CD4-positive, alpha-beta T cell treated with Interferon gamma for 1 hour (primary cell): ENCODE measurements around the gene PRR35.

Experiments
- DNase-seq: peaks from one replicate; pipeline ENCODE4 v3.0.0-alpha.2; 2020

Gene PRR35

DNA sequence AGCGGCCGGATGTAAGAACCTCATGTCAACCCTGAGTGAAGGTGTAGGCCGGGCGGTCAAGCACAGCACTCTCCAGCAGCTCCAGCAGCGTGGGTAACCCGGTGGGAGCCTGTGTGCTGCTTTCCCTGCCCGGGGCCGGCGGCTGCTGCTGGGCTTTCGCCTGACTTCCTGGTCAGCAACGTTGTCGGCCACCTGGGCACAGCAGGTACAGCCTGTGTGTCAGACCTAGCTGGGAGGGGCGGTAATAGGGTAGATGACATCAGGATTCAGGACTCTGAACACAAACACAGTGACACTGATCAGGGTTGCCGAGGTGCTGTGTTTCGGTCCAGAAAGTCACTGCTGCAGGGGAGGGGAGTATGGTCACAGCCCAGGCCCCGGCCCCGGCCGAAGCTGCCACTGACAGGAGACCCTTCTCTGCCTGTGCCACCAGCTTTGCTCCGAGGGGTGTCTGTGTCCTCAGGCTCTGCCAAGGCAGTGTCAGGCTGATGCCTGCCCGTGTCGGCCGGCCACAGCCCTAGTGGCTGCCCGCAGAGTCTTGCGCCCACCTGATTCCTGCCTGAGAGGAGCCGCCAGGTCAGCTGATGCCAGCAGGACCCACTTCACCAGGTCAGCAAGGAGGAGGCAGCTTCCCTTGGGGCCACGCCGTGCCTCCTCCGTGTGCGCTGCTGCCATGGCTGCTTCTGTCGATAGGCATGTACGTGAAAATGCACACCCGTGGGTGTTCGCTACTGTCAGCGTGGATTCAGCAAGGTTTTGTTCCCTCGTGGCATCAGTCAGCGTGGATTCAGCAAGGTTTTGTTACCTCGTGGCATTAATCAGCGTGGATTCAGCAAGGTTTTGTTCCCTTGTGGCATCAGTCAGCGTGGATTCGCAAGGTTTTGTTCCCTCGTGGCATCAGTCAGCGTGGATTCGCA, 38.9 kb downstream of the PRR35 start:
- DNase-seq: no peak

GRCh38 chr16:600781-601180, 40.6 kb downstream of the PRR35 start:
- no peak for DNase-seq

GRCh38 chr16:603933-604332, 43.7 kb downstream of the PRR35 start:
- no peak for DNase-seq

GRCh38 chr16:606656-607307, 46.6 kb downstream of the PRR35 start:
- DNase-seq: no peak

- DNase-seq: no peak
Measured at GRCh38 chr16:608019-608418, 47.8 kb downstream of the PRR35 start.

DNA sequence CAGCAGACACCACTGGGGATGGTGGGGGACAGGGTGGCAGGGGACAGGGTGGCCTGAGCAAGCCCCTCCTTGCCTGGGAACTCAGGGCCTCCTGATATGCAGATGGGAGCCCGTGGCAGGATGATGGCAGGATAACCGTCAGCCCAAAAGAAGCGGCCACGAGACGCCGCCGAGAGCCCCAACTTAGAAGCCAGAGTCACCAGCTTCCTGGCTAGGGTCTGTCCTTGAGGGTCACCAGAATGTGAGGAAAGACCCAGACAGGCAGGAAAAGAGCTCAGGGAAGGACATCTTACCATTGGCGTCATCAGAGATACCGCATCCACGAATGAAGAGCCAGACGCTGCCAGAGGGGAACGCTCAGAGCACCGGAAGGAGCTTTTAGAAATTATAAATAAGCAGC, 49.1 kb downstream of the PRR35 start:
- DNase-seq: no peak

- DNase-seq: no peak
Measured at GRCh38 chr16:609984-610383, 49.8 kb downstream of the PRR35 start.

- peak; percentile 38 for DNase-seq
Measured at GRCh38 chr16:610513-611381, 50.6 kb downstream of the PRR35 start.

DNA sequence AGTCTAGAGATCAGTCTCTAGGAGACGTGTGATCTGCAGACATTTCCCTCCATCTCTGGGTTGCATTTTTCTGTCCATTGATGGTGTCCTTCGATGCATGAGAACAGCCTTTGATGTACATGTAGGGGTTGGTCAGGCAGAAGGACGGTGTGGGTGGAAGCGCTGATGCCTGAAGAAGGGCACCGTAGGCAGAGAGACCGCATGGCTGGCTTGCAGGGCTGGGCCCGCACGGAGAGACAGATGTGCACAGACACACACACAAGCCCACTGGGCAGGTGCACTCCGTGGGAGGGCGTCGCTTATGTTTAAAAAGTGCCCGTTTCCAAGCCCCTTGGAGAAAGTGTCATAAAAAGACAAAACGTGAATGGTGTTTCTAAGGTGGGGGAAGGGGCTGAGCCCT, 54.9 kb downstream of the PRR35 start:
- DNase-seq: no peak
